ENCODE measurements around the gene BCL7A. TPM values are rescaled to one million over a fixed set of nuclear protein-coding genes. Genes with fewer than 3 reads are reported as not detected.

The BCL7A gene
- total and polyA plus RNA-seq, 10 of the 15 experiments (the other 5 are each of a cell fraction or from before 2014, with no cell fraction given) = 0.37 to 17.2 (median 11.7) TPM

DNA sequence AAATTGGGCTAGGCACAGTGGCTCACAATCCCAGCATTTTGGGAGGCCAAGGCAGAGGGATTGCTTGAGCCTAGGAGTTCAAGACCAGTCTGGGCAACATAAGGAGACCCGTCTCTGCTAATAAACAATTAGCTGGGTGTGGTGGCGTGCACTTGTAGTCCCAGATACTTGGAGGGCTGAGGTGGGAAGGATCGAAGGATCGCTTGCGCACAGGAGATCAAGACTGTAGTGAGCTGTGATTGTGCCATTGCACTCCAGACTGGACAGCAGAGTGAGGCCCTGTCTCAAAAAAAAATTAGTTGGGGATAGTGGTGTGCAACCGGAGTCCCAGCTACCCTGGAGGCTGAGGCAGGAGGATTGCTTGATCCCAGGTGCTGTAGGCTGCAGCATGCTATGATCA, 38.7 kb upstream of the BCL7A start:
- CTCF ChIA-PET = interaction anchor here (1.1 to 1.2 kb wide), 2 partner anchors 8 to 171 kb away, joined by 4 read pairs; no protein-coding TSS in a partner anchor
- BruUV-seq (replicated peaks) = no TSS peak
- no peaks in the 10 kb centered on the region for H3K9me3 ChIP-seq (replicated peaks; ENCODE audit: control insufficient read depth, insufficient read depth, low read length)

More for the DNA sequence above, 38.7 kb upstream of the BCL7A start:
- POLR2A ChIA-PET = interaction anchor here (1.1 kb wide), 1 partner anchor 9 kb away, joined by 6 read pairs; no protein-coding TSS in a partner anchor
- Histone ChIP-seq H3K27ac (ENCODE audit: control insufficient read depth, insufficient read depth) (no peak overlapping the region), H4K20me1 (ENCODE audit: control insufficient read depth, insufficient read depth) (no peaks in the 10 kb centered on the region), H3K4me3 (no peak overlapping the region), H3K27me3 (replicated peaks in 1 of 2; ENCODE audit: control insufficient read depth in 2 of 2, insufficient read depth in 2 of 2, low read length in 1 of 2) (no peaks in the 10 kb centered on the region), H3K9ac (ENCODE audit: control insufficient read depth, insufficient read depth, low read length) (no peak overlapping the region), H2AFZ (ENCODE audit: control insufficient read depth, low read depth, low read length) (no peak overlapping the region), H3K4me1 (ENCODE audit: control insufficient read depth, insufficient read depth, low read length) (peaks cover 33% of the 10 kb centered on the region), H3K79me2 (ENCODE audit: control insufficient read depth, insufficient read depth, low read length) (no peaks in the 10 kb centered on the region), H3K36me3 (ENCODE audit: control insufficient read depth in 2 of 2, insufficient read depth in 2 of 2, low read length in 1 of 2) (no peaks in the 10 kb centered on the region), H3K4me2 (ENCODE audit: control insufficient read depth, insufficient read depth) (no peak overlapping the region)
- intact Hi-C loops (cut with micrococcal nuclease; ENCODE audit: unreplicated experiment) = no loop called here
- ATAC-seq = no peak
- in situ Hi-C loops (cut with MboI) = no loop called here
- FAIRE-seq = no peak
- RAD21 ChIA-PET (ENCODE audit: unreplicated experiment) = interaction anchor here (0.8 to 6.2 kb wide), 3 partner anchors 8 to 64 kb away, joined by 3 to 28 read pairs (median 4); partner anchors contain the start of gene CFAP251
- 93% methylated on average over 6 of the region's 6 CpGs for WGBS (ENCODE audit: insufficient coverage, insufficient replicate concordance, low lambda C conversion rate, missing lambda C conversion rate)
- DNase-seq (ENCODE audit: low read depth, low spot score) = no peak
- SMC1A ChIA-PET (ENCODE audit: uncharacterized antibody, unreplicated experiment) = interaction anchor here (0.5 to 1.4 kb wide), 4 partner anchors 9 to 425 kb away, joined by 3 to 5 read pairs (median 4); no protein-coding TSS in a partner anchor
- TF ChIP-seq RFX5 (IDR thresholded peaks at IDR 0.05; ENCODE audit: low read depth, low read length) = no peak
- TF ChIP-seq CBX5 (IDR thresholded peaks at IDR 0.05; ENCODE audit: low read depth) = no peak
- TF ChIP-seq IKZF2 (IDR thresholded peaks at IDR 0.05) = no peak
- TF ChIP-seq, protein P1, sequence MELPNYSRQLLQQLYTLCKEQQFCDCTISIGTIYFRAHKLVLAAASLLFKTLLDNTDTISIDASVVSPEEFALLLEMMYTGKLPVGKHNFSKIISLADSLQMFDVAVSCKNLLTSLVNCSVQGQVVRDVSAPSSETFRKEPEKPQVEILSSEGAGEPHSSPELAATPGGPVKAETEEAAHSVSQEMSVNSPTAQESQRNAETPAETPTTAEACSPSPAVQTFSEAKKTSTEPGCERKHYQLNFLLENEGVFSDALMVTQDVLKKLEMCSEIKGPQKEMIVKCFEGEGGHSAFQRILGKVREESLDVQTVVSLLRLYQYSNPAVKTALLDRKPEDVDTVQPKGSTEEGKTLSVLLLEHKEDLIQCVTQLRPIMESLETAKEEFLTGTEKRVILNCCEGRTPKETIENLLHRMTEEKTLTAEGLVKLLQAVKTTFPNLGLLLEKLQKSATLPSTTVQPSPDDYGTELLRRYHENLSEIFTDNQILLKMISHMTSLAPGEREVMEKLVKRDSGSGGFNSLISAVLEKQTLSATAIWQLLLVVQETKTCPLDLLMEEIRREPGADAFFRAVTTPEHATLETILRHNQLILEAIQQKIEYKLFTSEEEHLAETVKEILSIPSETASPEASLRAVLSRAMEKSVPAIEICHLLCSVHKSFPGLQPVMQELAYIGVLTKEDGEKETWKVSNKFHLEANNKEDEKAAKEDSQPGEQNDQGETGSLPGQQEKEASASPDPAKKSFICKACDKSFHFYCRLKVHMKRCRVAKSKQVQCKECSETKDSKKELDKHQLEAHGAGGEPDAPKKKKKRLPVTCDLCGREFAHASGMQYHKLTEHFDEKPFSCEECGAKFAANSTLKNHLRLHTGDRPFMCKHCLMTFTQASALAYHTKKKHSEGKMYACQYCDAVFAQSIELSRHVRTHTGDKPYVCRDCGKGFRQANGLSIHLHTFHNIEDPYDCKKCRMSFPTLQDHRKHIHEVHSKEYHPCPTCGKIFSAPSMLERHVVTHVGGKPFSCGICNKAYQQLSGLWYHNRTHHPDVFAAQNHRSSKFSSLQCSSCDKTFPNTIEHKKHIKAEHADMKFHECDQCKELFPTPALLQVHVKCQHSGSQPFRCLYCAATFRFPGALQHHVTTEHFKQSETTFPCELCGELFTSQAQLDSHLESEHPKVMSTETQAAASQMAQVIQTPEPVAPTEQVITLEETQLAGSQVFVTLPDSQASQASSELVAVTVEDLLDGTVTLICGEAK (IDR thresholded peaks at IDR 0.05; ENCODE audit: borderline replicate concordance) = no peak
- TF ChIP-seq RCOR1 (conservative IDR thresholded peaks at IDR 0.05; ENCODE audit: low read depth, low read length) = no peak

Data from GM12878 (cell line).